ENCODE data around the gene UNC5B.

The UNC5B gene

DNA sequence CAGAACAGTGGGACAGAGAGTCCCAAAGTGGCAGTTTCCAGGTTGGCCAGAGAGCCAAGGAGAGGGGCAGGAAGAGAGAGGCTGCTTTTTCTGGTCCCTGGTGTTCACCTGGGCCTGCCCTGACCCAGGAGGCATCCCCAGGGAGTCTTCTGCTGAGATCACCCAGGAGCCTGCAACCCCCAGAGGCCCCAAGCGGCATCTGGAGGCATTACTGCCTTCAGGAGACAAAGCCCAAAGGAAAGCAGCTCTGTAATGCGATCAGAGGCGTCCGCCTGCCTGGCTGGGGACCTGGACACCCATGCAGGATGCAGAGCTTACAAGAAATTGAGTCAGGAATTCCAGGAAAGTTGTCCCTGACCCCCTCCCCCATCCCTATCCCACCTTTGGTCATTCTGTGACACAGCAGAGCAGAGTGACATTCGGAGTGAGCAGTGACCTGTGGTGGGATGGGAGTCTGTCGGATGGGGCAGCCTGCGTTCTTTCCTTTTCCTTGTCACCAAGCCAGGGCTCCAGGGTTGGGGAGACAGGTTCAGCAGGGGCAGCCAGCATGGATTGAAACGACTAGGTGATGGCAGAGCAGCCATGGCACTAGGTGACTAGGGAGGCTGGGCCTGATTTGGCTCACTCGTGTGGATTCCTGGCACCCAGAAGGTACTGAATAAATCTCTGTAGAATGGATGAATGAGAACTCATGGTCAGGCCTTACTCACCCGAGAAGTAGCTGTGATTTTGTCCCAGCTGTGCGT is 10.4 kb downstream of the UNC5B start:
- DNase-seq (ENCODE audit: low read depth in 2 of 2): no peak

DNA sequence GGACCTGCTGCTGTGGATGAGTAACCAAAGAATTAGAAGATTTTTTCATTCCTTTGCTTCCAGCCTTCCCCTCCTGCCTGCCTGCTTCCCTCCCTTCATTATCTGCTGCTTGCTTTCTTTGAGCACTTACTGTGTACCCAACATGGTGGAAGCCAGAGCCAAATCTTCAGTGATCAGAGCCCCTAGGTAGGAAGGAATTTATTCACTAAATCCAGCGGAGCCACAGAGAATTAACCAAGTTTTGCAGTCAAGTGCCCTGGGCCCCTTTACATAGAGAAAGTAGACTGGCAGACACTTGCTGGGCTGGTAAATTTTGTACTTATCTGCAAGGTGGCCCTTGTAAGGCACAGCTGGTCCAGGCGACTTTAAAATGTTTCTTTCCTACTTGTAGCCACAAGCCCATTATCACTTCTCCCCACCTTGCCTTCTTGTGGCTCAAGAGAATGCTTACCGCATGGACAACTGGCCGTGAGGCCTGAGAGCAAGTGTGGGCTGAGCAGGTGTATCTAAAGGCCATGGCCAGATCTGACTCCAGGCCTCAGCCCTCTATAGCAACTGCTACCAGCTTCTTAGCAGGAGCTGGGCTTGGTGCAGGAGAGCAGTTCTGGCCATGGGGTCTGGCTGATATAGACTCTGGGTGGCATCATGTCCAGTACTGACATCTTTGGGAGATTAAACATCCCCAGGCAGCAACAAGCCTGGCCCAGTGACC is 11.1 kb downstream of the UNC5B start:
- DNase-seq (ENCODE audit: low read depth in 2 of 2): no peak

DNA sequence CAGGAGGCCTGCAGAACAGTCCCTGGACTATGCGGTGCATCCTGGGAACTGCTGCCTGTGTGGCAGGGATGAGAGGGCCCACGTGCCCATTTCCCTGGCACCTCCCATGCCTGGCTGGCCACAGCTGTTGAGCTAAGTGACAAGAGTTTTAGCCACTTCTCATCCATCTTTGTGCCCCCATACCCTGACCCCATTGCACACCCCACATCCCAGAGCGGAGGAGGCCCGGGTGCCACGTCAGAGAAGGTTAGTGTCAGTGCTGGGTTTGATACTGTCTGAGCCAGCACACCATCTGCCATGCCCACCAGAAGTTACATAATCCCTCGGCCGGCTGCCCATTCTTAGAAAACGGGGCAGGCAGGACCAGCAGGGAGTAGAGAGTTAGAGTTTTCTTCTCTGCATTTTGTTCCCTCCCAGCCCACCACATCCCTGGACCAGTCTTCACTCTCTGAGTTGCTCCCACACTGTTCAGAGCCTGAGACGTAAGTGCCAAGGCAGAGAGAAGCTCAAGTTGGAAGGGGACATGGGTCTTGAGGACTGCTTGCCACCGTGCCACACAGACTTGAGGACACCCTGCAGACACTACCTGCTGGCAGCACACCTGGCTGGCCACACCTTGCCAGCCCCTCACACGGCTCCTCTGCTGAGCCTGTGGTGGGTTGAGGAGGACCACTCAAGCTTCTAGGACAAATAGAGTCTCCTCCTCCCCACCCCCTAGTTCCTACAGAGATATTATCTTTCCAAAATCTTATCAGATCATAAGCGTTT is 13.1 kb downstream of the UNC5B start:
- no peak for DNase-seq (ENCODE audit: low read depth in 2 of 2)

DNA sequence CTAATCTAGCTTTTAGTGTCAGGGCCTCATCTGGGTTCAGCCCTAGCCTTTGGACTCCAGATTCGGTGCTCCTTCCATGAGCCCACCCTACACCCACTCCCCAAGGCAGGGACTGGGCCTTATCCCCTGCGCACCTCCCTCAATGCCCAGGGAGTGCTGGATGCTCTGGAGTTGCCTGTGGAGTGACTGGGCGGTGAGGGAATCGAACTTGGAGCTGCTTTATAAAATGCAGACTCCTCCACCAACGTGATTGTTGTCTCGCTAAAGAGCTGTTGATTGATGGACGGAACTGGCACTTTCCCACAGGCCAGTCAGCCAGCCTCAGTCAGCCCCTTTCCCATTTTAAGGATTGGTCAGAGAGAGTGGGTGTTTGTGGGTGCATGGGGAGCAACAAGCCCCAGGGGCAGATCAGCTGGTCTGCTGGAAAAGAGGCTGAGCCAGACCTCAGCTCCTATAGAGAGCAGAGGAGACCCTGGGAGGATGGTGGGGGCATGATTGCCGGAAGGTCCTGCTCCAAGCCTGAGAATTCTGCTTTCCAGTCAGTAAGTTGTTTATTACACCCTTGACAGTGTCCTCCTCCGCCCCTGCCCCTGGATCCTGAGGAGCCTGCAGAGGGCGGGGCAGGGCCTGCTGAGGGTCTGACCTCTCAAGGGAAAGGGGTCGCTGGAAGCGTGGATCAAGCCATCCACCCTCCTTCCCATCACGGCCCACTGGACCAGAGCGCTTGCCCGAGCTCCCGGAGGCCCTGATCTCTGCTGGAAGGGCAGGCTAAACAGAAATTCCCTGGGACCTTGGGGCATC is 16.7 kb downstream of the UNC5B start:
- no peak for DNase-seq (ENCODE audit: low read depth in 2 of 2)

DNA sequence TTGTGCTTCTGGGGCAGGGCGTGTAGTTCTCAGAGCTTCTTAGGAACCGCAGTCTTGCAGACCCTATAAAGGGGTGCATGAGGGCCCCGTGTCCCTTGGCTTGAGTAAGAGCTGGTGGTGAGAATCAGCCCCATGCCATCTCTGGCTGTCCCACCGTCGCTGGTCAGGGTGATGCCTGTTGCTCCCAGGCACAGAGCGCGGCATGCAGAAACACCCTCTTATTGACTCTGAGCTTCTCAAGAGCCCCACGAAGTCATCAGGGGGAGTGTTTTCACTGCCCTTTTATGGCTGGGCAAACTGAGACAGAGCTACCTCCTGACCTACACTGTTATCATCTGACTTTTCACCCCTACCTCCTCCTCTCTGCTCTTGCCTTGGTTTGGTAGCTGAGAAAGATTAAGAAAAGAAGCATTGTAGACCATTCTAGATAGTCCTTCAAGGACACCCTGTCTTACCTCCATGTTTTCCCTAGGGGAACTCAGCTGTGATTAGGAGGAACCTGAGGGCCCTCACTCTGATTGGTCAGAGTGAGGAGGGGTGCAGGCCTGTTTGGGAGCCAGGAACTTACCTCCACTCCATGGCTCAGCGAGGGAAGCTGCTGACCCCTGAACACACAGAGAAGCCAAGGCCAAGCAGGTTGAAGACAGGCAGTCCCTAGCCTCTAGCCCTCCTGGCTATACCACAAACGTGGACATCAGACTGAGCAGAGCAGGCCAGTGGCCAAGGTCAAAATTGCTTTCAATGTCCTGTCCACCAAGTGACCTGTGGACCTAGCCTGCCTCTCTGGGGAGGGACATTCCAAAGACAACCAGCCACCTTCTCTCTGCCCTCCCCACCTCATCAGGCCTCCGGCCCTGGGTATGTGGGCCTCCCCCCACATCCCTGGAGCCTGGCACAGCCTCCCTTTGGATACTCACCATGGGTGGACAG is 17.6 kb downstream of the UNC5B start:
- DNase-seq (ENCODE audit: low read depth in 2 of 2): no peak

DNA sequence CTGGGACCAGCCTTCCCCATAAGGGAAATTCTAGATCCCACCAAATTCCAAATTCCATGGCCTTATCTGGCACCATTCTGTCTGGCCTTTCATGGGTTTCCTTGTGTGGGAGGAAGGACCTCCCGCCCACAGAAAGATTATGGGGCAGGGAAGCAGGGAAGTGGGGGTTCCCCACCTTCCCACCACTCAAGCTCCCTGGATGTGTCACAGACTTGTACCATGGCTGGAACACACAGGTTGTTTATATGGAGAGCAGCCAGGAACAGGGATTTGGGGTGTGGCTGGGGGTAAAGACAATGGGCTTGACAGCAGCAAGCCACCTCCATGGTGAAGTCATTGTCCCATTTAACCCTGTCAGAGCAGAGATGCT is 18.3 kb downstream of the UNC5B start:
- DNase-seq (ENCODE audit: low read depth in 2 of 2): no peak

DNA sequence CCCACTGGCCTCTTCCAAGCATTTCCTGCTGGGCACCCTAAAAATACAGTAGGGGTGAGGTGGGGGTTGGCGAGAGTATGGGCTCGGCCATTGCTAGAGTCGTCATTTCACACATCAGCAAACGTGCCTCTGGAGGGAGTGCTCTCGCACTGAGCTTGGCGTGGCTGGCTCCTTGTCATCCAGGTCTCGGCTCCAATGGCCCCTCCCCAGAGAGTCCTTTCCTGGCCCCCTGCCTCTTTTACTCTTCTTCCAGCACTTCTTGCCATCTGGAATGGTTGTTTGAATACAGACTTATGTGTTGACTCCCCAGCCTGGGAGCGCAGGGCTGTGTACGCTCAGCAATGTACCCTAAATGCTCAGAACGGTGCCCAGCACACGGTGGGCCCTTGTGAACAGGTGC is 18.8 kb downstream of the UNC5B start:
- DNase-seq (ENCODE audit: low read depth in 2 of 2): no peak

DNA sequence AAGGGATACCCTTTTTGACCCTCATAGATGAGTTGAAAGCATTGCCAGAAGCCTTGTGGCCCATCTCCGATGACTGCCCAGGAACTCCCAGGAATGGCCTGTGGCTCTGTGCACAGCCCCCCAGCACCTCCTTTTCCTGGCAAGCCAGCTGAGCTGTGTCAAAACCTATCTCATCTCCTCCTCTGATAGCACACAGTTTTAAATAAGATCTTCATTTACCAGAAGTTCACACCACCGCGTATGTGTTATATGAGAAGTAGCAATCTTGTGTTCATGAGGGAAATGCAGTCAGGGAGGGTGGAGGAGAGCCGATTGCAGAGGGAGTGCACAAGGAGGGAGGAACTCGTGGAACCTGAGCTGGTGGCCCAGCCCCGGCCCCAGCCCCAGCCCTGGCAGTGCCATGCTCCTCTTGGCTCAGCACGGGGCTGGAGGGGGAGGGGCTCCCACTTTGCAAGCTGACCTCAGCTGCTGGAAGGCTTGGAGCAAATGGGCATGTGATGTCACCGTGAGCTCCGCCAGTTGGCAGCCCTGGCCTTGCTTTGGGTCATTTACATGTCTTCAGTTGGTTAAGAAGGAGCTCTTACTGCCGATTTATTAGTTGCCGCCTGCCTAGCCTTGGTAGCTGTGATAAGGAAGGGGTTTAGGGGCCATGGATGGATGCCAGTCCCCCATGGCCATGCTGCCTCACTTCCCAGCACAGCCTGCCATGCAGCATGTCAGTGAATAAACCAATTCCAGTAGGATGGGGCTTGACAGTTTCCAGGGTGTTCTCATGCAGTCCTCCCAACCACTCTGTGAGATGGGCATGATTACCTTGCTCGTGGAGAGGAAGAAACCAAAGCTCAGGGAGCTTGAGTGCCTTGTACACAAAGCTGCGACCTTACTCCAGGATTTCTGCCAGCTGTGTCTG is 20.0 kb downstream of the UNC5B start:
- DNase-seq (ENCODE audit: low read depth in 2 of 2): no peak

DNA sequence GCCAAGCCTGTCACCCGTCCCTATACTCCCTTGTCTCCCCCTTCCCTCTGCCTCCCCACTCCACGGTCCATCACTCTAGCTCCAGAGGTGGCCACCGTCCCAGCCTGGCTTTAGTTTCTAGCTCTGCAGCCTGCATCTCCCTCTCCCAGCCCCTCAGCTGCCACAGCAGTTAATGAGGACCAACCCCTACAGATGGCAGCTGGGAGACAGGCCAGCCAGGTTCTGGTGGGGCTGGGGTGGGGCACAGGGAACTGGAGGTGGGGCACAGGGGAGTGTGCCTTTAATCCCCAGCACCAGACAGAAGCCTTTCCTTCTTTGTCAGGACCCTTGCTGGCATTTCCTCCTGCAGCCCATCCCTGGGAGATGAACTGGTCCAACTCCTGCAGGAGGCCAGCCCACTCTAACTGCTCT is 21.1 kb downstream of the UNC5B start:
- DNase-seq (ENCODE audit: low read depth in 2 of 2): no peak

DNA sequence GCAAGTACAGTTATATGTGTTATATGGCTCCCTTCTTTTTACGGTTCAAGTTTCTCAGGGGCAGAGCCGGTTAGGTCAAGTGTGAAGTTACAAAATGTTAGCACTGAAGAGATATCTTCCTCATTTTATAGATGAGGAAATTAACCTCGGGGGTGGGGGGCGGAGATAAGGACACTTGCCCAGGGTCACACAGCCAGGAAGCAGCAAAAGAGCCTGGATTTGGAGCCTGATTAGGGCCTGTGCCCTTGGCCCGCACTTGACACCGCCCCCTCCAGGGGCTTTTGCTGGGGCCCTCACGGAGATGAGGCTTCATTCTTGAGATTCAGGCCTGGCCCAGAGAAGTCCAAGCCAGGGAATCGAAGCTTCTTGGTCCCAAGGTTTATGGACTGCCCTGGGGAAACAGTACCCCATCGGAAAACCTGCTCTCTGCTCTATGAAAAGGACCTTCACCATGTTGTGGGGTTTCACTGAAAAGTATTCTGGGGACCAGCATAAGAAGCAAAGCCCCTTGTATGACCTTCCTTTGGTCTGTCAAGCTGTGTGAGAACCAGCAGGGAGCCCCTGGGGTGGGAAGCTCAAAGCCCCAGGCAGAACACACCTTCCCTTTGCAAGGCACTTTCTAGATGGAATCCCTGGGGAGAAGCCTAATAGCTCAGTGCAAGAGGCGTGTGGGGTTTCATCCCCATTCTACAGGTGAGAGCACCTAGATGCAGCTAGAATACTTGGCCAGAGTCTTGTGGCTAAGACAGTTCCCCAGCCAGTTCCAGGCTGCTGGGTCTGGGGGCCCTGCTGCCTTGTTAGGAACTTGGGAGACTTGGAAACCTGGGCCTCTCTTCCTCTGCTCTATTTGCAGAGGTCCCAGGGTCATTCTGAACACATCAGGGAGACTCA is 21.9 kb downstream of the UNC5B start:
- DNase-seq (ENCODE audit: low read depth in 2 of 2): no peak

DNA sequence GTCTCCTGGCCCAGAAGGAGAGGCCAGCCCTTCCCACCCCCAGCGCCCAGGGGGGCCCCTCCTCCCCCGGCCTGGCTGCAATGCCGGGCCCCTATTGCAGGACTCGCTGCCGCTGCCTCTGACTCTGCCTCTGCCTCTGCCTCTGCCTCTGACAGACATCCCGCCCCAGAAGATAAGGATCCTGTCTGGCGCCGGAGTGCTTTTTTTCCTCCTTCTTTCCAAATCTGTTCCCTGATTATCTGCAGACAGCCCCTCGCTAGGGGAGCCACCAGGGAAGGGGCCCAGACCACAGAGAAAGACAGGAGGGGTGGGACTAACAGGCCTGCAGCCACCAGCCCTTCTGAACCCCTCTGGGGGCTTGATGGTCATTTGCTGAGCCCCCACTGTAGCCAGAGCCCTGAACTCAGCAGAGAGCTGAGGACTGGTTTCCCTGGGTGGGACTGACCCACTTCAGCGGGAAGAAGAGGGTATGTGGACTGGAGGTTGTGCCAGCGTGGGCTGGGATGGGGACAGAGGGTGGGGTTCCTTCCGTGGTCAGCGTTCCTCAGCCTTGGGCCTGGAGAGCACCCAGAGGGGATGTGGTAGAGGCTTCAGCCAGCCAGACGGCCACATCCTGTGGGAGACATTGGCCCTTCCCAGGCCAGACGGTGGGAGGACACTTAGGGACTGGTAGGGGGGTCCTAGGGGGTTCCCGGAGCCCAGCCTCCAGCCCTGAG is 22.8 kb downstream of the UNC5B start:
- no peak for DNase-seq (ENCODE audit: low read depth in 2 of 2)

DNA sequence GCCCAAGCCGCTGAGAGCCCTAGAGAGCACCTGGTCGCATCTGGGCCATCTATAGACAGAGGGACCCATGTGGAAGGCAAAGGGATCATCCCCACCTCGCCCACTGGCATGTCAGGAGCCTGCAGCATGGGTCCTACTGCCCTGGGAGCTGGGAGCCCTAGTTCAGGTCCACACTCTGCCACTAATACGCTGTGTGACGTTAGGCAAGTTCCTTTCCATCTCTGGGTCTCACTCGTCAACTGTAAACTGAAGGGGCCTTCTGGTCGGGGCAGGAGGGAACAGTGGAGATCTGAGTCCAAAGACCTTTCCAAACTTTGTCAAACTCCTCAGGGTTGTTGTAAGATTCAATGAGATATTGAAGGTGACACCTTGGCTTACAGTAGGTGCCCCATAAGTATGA is 23.4 kb downstream of the UNC5B start:
- no peak for DNase-seq (ENCODE audit: low read depth in 2 of 2)

DNA sequence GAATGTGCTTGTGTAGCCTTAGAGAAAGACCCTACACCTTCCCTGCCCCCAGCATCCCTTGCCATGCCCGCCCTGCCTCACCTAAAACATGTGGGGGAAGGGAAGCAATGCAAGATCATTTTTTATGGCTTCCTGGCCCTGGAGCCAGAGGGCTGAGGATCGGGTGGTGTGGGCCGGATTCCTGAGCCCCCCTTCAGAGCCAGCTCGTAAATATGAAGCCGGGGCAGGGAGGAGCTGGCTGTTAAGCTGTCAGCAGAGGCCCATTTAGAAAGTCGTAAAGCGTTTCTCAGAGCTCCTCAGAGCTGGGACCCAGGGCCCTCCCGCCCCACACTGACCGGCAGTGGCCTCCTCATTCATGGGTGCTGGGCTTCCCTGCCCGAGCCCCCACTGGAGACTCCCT is 23.9 kb downstream of the UNC5B start:
- no peak for DNase-seq (ENCODE audit: low read depth in 2 of 2)

DNA sequence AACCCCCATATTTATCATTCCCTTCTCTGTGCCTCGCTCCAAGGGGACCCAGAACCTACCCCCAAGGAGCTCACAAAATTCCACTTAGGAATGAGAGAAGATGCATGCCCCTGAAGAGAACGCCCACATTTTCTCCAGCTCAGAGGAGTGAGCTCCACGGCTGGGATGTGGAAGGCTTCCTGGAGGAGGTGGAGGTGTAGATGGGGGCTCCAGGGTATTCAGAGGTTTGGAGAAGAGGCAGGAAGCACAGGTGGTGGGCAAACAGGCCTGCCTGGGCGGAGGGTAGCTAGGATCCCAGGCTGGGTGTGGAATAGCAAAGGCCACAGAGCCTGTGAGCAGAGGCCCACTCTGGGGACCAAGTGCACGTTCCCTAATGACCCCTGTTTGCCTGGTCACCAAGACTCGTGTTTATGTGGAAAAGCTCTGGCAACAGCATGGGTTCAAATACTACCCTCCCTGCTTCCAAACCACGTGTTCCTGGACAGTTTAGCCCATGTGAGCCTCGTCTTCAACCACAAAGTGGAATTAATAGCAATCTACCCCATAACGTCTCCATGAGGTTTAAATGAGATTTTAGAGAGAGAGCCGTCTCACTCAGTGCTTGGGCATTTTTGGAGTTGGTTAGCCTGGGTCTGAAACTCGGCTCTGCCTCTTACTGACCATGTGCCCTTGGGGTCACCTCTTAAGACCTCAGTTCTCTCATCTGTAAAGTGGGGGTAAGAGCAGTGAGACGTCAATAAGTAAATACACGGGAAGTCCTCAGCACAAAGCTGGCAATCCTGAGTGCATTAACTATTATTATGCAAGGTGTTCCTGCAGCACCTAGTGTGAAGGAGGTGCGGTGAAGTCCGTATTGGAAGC is 24.7 kb downstream of the UNC5B start:
- no peak for DNase-seq (ENCODE audit: low read depth in 2 of 2)

DNA sequence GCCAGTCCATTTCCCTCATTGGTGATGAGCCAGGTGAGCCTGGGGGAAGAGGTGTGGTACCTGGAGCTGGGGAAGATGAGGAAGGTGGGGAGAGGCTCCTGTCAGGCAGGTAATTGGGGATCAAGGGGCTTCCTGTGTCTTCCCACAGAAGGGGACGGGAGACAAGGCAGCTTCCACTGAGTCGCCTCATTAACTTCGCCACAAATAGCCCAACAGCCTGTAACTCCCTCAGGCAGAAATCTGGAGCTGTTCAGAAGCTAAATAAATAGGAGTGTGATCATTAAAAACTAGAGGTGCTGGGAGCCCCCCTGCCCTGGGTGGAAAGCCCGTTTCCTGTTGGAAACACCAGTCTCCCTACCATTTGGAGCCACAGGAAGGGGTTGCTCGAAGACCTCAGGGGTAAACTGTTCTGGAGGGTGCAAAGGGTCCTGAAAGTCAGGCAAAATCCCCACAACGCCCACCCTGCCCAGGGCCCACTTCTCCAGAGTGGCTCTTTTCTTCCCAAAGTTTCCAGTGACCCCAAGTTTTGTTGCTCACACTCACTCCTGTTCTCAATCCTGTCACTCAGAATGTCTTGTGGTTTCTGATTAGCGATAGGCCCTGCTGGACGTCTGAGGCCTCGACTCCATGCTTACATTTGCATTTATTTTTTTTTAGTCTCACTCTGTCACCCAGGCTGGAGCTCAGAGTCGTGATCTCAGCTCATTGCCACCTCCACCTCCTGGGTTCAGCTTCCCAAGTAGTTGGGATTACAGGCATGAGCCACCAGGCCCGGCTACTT is 25.7 kb downstream of the UNC5B start:
- no peak for DNase-seq (ENCODE audit: low read depth in 2 of 2)

DNA sequence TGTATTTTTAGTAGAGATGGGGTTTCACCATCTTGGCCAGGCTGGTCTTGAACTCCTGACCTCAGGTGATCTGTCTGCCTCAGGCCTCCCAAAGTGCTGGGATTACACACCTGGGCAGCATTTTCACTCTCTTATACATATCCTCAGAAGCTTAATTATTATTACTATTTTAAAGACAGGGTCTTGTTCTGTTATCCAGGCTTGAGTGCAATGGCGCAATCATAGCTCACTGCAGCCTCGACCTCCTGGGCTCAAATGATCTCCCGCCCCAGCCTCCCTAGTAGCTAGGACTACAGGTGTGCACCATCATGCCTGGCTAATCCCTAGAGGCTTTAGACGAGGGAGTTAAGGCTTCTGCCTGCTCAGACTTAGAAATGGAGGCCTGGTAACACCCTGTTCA is 26.3 kb downstream of the UNC5B start:
- DNase-seq (ENCODE audit: low read depth in 2 of 2): no peak

Measured in stimulated activated CD4-positive, alpha-beta T cell treated with anti-CD3 and anti-CD28 coated beads, Interleukin-1b, Interleukin-23, amount 100 ng/mL, for 4 hours (primary cell).